ENCODE measurements around the gene STARD13.

- TF ChIP-seq CTCF (IDR thresholded peaks at IDR 0.05; ENCODE audit: insufficient read depth, low read length) (no peak), POLR2AphosphoS5 (IDR thresholded peaks at IDR 0.05; ENCODE audit: low read depth) (no peak), REST (IDR thresholded peaks at IDR 0.05; ENCODE audit: insufficient replicate concordance, low read depth) (no peak), GABPA (IDR thresholded peaks at IDR 0.05; ENCODE audit: low read depth) (no peak), SPI1 (IDR thresholded peaks at IDR 0.05; ENCODE audit: borderline replicate concordance, low read depth) (no peak)
These were observed 26.8 kb downstream of the STARD13 start for GRCh38 chr13:33258808-33259193.
